Ascending aorta (tissue), 2 donors: ENCODE results near the gene PDZRN4. TPM values are rescaled to one million over a fixed set of nuclear protein-coding genes. Genes with fewer than 3 reads are reported as not detected.

Source experiments
- DNase-seq, 2 donors: peaks; one replicate each; pipeline ENCODE4 v3.0.0-alpha.2; 2019; ENCODE audit warnings: low spot score in 2 of 2
- H3K27ac ChIP-seq, 2 donors: fragments of 200-600 bp; sonication (generic); one replicate each; pipeline ENCODE4 v1.5.1; 2016 to 2017; ENCODE audit warnings: mild to moderate bottlenecking in 1 of 2
- H3K27me3 ChIP-seq: fragments of 200-600 bp; sonication (generic); one replicate; pipeline ENCODE4 v1.5.1; 2017
- H3K36me3 ChIP-seq, 2 donors: fragments of 200-600 bp; sonication (generic); one replicate each; pipeline ENCODE4 v1.5.1; 2016
- H3K4me1 ChIP-seq, 2 donors: fragments of 200-600 bp; sonication (generic); one replicate each; pipeline ENCODE4 v1.5.1; 2016 to 2017; ENCODE audit warnings: mild to moderate bottlenecking in 1 of 2
- H3K4me3 ChIP-seq, 2 donors: fragments of 200-600 bp; sonication (generic); one replicate each; pipeline ENCODE4 v1.5.1; 2016 to 2017; ENCODE audit warnings: mild to moderate bottlenecking in 1 of 2
- H3K9me3 ChIP-seq, 2 donors: fragments of 200-600 bp; sonication (generic); one replicate each; pipeline ENCODE4 v1.5.1; 2016
- intact Hi-C: fragments of 100-400 bp; cut with DNase I; formaldehyde crosslinking; loops from one replicate; pipeline ENCODE4 v1.15.1; 2023
- total RNA-seq: library from RNA; depleted of rRNA; stranded (reverse); fragments of >200 nt; gene quantifications from one replicate; pipeline ENCODE4 v1.1.0, GENCODE V29; 2016
- TF ChIP-seq, protein P1 (sequence below), 3 experiments: fragments of 200-600 bp in 2 of 3; fragments of 450-650 bp in 1 of 3; sonication (generic) in 2 of 3; IDR thresholded peaks; one replicate each; pipeline ENCODE4 v1.5.1; 2016 to 2019; ENCODE audit warnings: antibody characterized with exemption in 3 of 3, mild to moderate bottlenecking in 1 of 3, moderate library complexity in 1 of 3

Gene PDZRN4
- total RNA-seq, 1 donor from 2014 or later, result 1.3 TPM

- peaks cover 0 to 2% of the 10 kb centered on the region in 2 donors for H3K4me1 ChIP-seq
- no peaks in the 10 kb centered on the region for H3K9me3 ChIP-seq
- intact Hi-C loops, result no loop called here
- no peaks in the 10 kb centered on the region for H3K27me3 ChIP-seq
- DNase-seq, result no peak
- H3K36me3 ChIP-seq, result no peaks in the 10 kb centered on the region
- peak overlapping the region; percentile 3 to 68 for H3K27ac ChIP-seq
- TF ChIP-seq, protein P1, sequence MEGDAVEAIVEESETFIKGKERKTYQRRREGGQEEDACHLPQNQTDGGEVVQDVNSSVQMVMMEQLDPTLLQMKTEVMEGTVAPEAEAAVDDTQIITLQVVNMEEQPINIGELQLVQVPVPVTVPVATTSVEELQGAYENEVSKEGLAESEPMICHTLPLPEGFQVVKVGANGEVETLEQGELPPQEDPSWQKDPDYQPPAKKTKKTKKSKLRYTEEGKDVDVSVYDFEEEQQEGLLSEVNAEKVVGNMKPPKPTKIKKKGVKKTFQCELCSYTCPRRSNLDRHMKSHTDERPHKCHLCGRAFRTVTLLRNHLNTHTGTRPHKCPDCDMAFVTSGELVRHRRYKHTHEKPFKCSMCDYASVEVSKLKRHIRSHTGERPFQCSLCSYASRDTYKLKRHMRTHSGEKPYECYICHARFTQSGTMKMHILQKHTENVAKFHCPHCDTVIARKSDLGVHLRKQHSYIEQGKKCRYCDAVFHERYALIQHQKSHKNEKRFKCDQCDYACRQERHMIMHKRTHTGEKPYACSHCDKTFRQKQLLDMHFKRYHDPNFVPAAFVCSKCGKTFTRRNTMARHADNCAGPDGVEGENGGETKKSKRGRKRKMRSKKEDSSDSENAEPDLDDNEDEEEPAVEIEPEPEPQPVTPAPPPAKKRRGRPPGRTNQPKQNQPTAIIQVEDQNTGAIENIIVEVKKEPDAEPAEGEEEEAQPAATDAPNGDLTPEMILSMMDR (IDR thresholded peaks at IDR 0.05), result no peak
- peak overlapping the region in 1 of 2 donors; percentile 44 for H3K4me3 ChIP-seq
These were observed 25.0 kb downstream of the PDZRN4 start for GRCh38 chr12:41213107-41213506.

- H3K4me3 ChIP-seq, result peak overlapping the region in 1 of 2 donors; percentile 44
- no peaks in the 10 kb centered on the region for H3K9me3 ChIP-seq
- H3K27ac ChIP-seq, result peak overlapping the region in 1 of 2 donors; percentile 68
- H3K4me1 ChIP-seq, result peaks cover 0 to 2% of the 10 kb centered on the region in 2 donors
- intact Hi-C loops, result no loop called here
- no peak for DNase-seq
- no peaks in the 10 kb centered on the region for H3K27me3 ChIP-seq
- TF ChIP-seq, protein P1 (IDR thresholded peaks at IDR 0.05), result no peak
- no peaks in the 10 kb centered on the region for H3K36me3 ChIP-seq
These were observed 25.5 kb downstream of the PDZRN4 start for GRCh38 chr12:41213648-41214047.

- no peak for DNase-seq
- Histone ChIP-seq H3K4me1 (no peaks in the 10 kb centered on the region), H3K4me3 (no peak overlapping the region), H3K36me3 (no peaks in the 10 kb centered on the region), H3K9me3 (no peaks in the 10 kb centered on the region), H3K27ac (peak overlapping the region; percentile 39 to 44), H3K27me3 (no peaks in the 10 kb centered on the region)
- intact Hi-C loops, result no loop called here
- TF ChIP-seq, protein P1 (IDR thresholded peaks at IDR 0.05), result no peak
These were observed 29.6 kb downstream of the PDZRN4 start for GRCh38 chr12:41217727-41218126.

DNA sequence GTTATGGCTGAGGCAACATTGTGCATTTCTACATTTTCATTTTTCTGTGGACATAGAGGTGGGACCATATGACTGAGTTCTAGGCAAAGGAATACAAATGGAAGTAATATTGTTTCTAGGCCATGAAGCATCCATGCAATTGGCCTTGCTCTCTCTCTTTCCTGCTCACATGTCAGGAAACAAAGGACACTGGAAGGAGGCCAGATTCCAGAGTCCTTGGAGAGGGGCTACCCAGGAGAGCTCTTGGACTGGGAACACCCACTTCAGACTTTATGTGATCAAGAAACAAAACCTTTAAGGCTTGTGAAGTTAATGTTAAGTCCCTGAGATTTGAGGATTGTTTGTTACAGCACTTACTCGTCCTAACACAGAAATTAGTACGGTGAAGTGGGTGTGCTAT is 32.8 kb downstream of the PDZRN4 start:
- no peak for DNase-seq
- no peak overlapping the region for H3K4me3 ChIP-seq
- no peaks in the 10 kb centered on the region for H3K4me1 ChIP-seq
- no peaks in the 10 kb centered on the region for H3K9me3 ChIP-seq
- intact Hi-C loops, result no loop called here
- no peaks in the 10 kb centered on the region for H3K36me3 ChIP-seq
- TF ChIP-seq, protein P1 (IDR thresholded peaks at IDR 0.05), result no peak
- H3K27ac ChIP-seq, result no peak overlapping the region
- H3K27me3 ChIP-seq, result no peaks in the 10 kb centered on the region

DNA sequence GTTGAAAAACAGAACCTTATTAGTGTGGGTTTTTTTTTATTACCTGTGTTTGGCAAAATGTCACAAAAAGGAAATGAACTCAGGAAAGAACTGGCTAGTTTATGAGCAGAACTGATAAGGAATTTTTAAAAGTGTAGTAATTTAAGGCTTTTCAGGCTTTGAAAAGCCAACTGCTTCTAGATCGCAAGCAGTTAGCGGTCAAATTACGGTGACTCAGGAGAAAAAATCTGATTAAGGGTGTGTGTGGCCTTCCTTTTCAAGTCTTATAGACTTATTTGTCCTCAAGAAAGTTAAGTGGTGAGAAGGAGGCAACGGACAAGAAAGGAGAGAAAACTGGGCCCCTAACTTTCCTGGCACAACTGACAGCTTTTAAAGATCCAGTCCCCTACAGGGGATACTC is 33.4 kb downstream of the PDZRN4 start:
- intact Hi-C loops, result no loop called here
- no peak for DNase-seq
- TF ChIP-seq, protein P1 (IDR thresholded peaks at IDR 0.05), result no peak

GRCh38 chr12:41223600-41223999 is 35.5 kb downstream of the PDZRN4 start:
- H3K4me1 ChIP-seq, result no peaks in the 10 kb centered on the region
- H3K27ac ChIP-seq, result no peak overlapping the region
- TF ChIP-seq, protein P1 (IDR thresholded peaks at IDR 0.05), result no peak
- intact Hi-C loops, result no loop called here
- no peaks in the 10 kb centered on the region for H3K9me3 ChIP-seq
- no peaks in the 10 kb centered on the region for H3K27me3 ChIP-seq
- H3K4me3 ChIP-seq, result no peak overlapping the region
- DNase-seq, result no peak
- H3K36me3 ChIP-seq, result no peaks in the 10 kb centered on the region

More for the DNA sequence above, 33.4 kb downstream of the PDZRN4 start:
- H3K36me3 ChIP-seq, result no peaks in the 10 kb centered on the region
- no peak overlapping the region for H3K4me3 ChIP-seq
- no peaks in the 10 kb centered on the region for H3K4me1 ChIP-seq
- no peaks in the 10 kb centered on the region for H3K9me3 ChIP-seq
- no peak overlapping the region for H3K27ac ChIP-seq
- H3K27me3 ChIP-seq, result no peaks in the 10 kb centered on the region
